Common myeloid progenitor, CD34-positive (primary cell): ENCODE measurements around the gene METAP1D.
"Not testable (repeated sequence)": the region's sequence is repeated elsewhere in the genome, so short reads cannot be mapped to it uniquely, and the experiment has no call there.

Experiments used
- CTCF ChIA-PET: fragments of 350-600 bp; sonication (Branson Sonifier 250); formaldehyde crosslinking; loops from one replicate; lab custom pipeline; 2021; ENCODE audit warnings: antibody characterized with exemption; lab: Charles Lee
- POLR2A ChIA-PET: fragments of 350-600 bp; sonication (Branson Sonifier 250); formaldehyde crosslinking; loops from one replicate; lab custom pipeline; 2021; ENCODE audit warnings: antibody characterized with exemption; lab: Charles Lee
- DNase-seq, 3 donors: peaks; one replicate each; pipeline versions ENCODE4 v3.0.0 to v3.0.0-alpha.2; 2013
- H3K27ac ChIP-seq, 2 experiments: 1 replicate in 1 of 2; 2 replicates in 1 of 2; pipeline ENCODE4 v1.7.0; 2013; ENCODE audit warnings: inconsistent platforms in 2 of 2, low read length in 2 of 2, mild to moderate bottlenecking in 2 of 2, low read depth in 1 of 2, moderate library complexity in 1 of 2; ENCODE audit not compliant: severe bottlenecking in 2 of 2, insufficient read depth in 1 of 2, poor library complexity in 1 of 2
- H3K27me3 ChIP-seq, 5 experiments: replicated peaks in 2 of 5; 1 replicate in 3 of 5; 2 replicates in 2 of 5; pipeline versions ENCODE4 v1.6.1 to v1.7.0; 2013; ENCODE audit warnings: low read length in 4 of 5, mild to moderate bottlenecking in 2 of 5, moderate library complexity in 2 of 5, inconsistent platforms in 1 of 5; ENCODE audit not compliant: insufficient read depth in 5 of 5, control insufficient read depth in 4 of 5
- H3K36me3 ChIP-seq, 4 experiments: 1 replicate in 2 of 4; 2 replicates in 2 of 4; pipeline versions ENCODE4 v1.6.1 to v1.7.0; 2013; ENCODE audit warnings: low read length in 3 of 4, control low read depth in 1 of 4, mild to moderate bottlenecking in 1 of 4; ENCODE audit not compliant: control insufficient read depth in 4 of 4, insufficient read depth in 4 of 4
- H3K4me1 ChIP-seq, 4 experiments: 1 replicate in 3 of 4; 2 replicates in 1 of 4; pipeline versions ENCODE4 v1.6.1 to v1.7.1; 2013; ENCODE audit warnings: low read length in 3 of 4, mild to moderate bottlenecking in 3 of 4, control low read depth in 1 of 4, inconsistent platforms in 1 of 4, moderate library complexity in 1 of 4; ENCODE audit not compliant: control insufficient read depth in 4 of 4, insufficient read depth in 4 of 4; ENCODE audit errors: control extremely low read depth in 1 of 4
- H3K4me3 ChIP-seq, 7 experiments: 1 replicate in 4 of 7; 2 replicates in 3 of 7; pipeline versions ENCODE4 v1.5.1 to v1.7.0; 2013; ENCODE audit warnings: mild to moderate bottlenecking in 7 of 7, low read length in 6 of 7, moderate library complexity in 6 of 7, inconsistent platforms in 2 of 7, low read depth in 2 of 7, control low read depth in 1 of 7; ENCODE audit not compliant: insufficient read depth in 4 of 7, control insufficient read depth in 1 of 7; ENCODE audit errors: extremely low read depth in 1 of 7
- H3K9me3 ChIP-seq, 5 experiments: 1 replicate in 4 of 5; 2 replicates in 1 of 5; pipeline versions ENCODE4 v1.6.1 to v1.7.1; 2013; ENCODE audit warnings: low read length in 4 of 5, mild to moderate bottlenecking in 2 of 5, inconsistent platforms in 1 of 5, low read depth in 1 of 5, moderate library complexity in 1 of 5; ENCODE audit not compliant: control insufficient read depth in 4 of 5, insufficient read depth in 2 of 5; ENCODE audit errors: control extremely low read depth in 1 of 5
- WGBS: methylation state at CpG from one replicate; pipeline ENCODE4 v1.1.5; 2013; ENCODE audit not compliant: insufficient coverage; 5-methylcytosine and 5-hydroxymethylcytosine counted together

The METAP1D gene

GRCh38 chr2:171966688-171967087, 33.1 kb upstream of the METAP1D start:
- Histone ChIP-seq H3K4me3 (no peak overlapping the region), H3K27me3 (no peaks in the 10 kb centered on the region), H3K36me3 (peaks cover 12 to 41% (median 26%) of the 10 kb centered on the region in 4 experiments), H3K9me3 (no peaks in the 10 kb centered on the region), H3K27ac (no peak overlapping the region), H3K4me1 (no peaks in the 10 kb centered on the region)
- no peak for DNase-seq
- POLR2A ChIA-PET, result no interaction called here
- CTCF ChIA-PET, result no interaction called here

- Histone ChIP-seq H3K9me3 (no peaks in the 10 kb centered on the region), H3K4me1 (no peaks in the 10 kb centered on the region), H3K27ac (no peak overlapping the region), H3K36me3 (peaks cover 12 to 49% (median 32%) of the 10 kb centered on the region in 4 experiments), H3K27me3 (no peaks in the 10 kb centered on the region), H3K4me3 (no peak overlapping the region)
- ChIA-PET CTCF (interaction anchor here (1.3 kb wide), 1 partner anchor 15 kb away, joined by 3 read pairs; no protein-coding TSS in a partner anchor), POLR2A (no interaction called here)
- no peak for DNase-seq
These were observed 31.2 kb upstream of the METAP1D start for GRCh38 chr2:171968509-171968908.

GRCh38 chr2:171972329-171972982, 27.3 kb upstream of the METAP1D start:
- Histone ChIP-seq H3K36me3 (peaks cover 5 to 35% (median 16%) of the 10 kb centered on the region in 4 experiments), H3K4me1 (no peaks in the 10 kb centered on the region), H3K9me3 (no peaks in the 10 kb centered on the region), H3K4me3 (no peak overlapping the region), H3K27ac (no peak overlapping the region), H3K27me3 (no peaks in the 10 kb centered on the region)
- ChIA-PET POLR2A (no interaction called here), CTCF (interaction anchor here (0.6 to 0.7 kb wide), 2 partner anchors 162 to 1694 kb away, joined by 3 read pairs; no protein-coding TSS in a partner anchor)
- 93% methylated on average over 2 of the region's 2 CpGs for WGBS
- no peak for DNase-seq

GRCh38 chr2:171979103-171979502, 20.6 kb upstream of the METAP1D start:
- peaks cover 8 to 63% (median 26%) of the 10 kb centered on the region in 4 experiments for H3K36me3 ChIP-seq

GRCh38 chr2:171983924-171984323, 15.8 kb upstream of the METAP1D start:
- H3K4me3 ChIP-seq, DNase-seq, H3K9me3 ChIP-seq, CTCF ChIA-PET, H3K27ac ChIP-seq, POLR2A ChIA-PET, H3K27me3 ChIP-seq, H3K4me1 ChIP-seq: not testable (repeated sequence)
- H3K36me3 ChIP-seq, result peaks cover 7 to 41% (median 19%) of the 10 kb centered on the region in 4 experiments
- WGBS, result no CpG with 5 or more reads among the region's 1 CpG

More at GRCh38 chr2:171979103-171979502, 20.6 kb upstream of the METAP1D start:
- DNase-seq, result no peak
- Histone ChIP-seq H3K27me3 (no peaks in the 10 kb centered on the region), H3K9me3 (no peaks in the 10 kb centered on the region), H3K4me1 (no peaks in the 10 kb centered on the region), H3K4me3 (no peak overlapping the region), H3K27ac (no peak overlapping the region)
- ChIA-PET POLR2A (no interaction called here), CTCF (no interaction called here)
- WGBS, result 100% methylated on average over 2 of the region's 4 CpGs

GRCh38 chr2:171985076-171985475, 14.7 kb upstream of the METAP1D start:
- no peak overlapping the region for H3K27ac ChIP-seq
- ChIA-PET CTCF (no interaction called here), POLR2A (no interaction called here)
- H3K9me3 ChIP-seq, result no peaks in the 10 kb centered on the region
- no peaks in the 10 kb centered on the region for H3K27me3 ChIP-seq
- H3K4me3 ChIP-seq, result no peak overlapping the region
- no peaks in the 10 kb centered on the region for H3K4me1 ChIP-seq
- DNase-seq, result no peak
- WGBS, result 100% methylated on average over 2 of the region's 2 CpGs
- H3K36me3 ChIP-seq, result peaks cover 5 to 29% (median 12%) of the 10 kb centered on the region in 4 experiments

- Histone ChIP-seq H3K4me1 (no peaks in the 10 kb centered on the region), H3K36me3 (peaks cover 3 to 16% (median 7%) of the 10 kb centered on the region in 4 experiments), H3K4me3 (no peak overlapping the region), H3K27me3 (no peaks in the 10 kb centered on the region), H3K27ac (no peak overlapping the region), H3K9me3 (no peaks in the 10 kb centered on the region)
- ChIA-PET CTCF (no interaction called here), POLR2A (no interaction called here)
- WGBS, result 100% methylated on average over 3 of the region's 4 CpGs
- DNase-seq, result no peak
These were observed 13.0 kb upstream of the METAP1D start for GRCh38 chr2:171986778-171987177.
